Keratinocyte (primary cell): ENCODE measurements around the gene CHP1.

Source experiments
- CTCF ChIP-seq, 3 experiments: IDR thresholded peaks in 1 of 3; conservative IDR thresholded peaks in 1 of 3; optimal IDR thresholded peaks in 1 of 3; 2 replicates in 2 of 3; 3 replicates in 1 of 3; pipeline versions ENCODE3 to v1.5.1; 2011; ENCODE audit warnings: low read length in 3 of 3, mild to moderate bottlenecking in 3 of 3, moderate library complexity in 2 of 3, control low read depth in 1 of 3, inconsistent platforms in 1 of 3; ENCODE audit not compliant: insufficient read depth in 2 of 3; ENCODE audit errors: extremely low read depth in 1 of 3
- EZH2 ChIP-seq: IDR thresholded peaks from one replicate; pipeline ENCODE4 v1.6.1; 2012; ENCODE audit warnings: inconsistent platforms, mild to moderate bottlenecking, low read length, moderate library complexity

- TF ChIP-seq CTCF (optimal IDR thresholded peaks at IDR 0.05 in 1 of 3, IDR thresholded peaks at IDR 0.05 in 1 of 3, conservative IDR thresholded peaks at IDR 0.05 in 1 of 3; ENCODE audit: extremely low read depth in 1 of 3, insufficient read depth in 2 of 3, low read length in 3 of 3): no peak
- no peak for TF ChIP-seq EZH2
These were observed 61.5 kb downstream of the CHP1 start for GRCh38 chr15:41292521-41292920.
